Erythroblast (primary cell): ENCODE results near the gene MYL9.

Experiments
- DNase-seq, 2 experiments: peaks; one replicate each; lab custom pipeline; 2025; lab: John Stamatoyannopoulos, UW
- GATA1 ChIP-seq: IDR thresholded peaks from 2 replicates; pipeline ENCODE4 v1.6.1; 2011; ENCODE audit warnings: low read depth, mild to moderate bottlenecking, control low read depth, low read length, moderate library complexity
- POLR2A ChIP-seq: IDR thresholded peaks from 2 replicates; pipeline ENCODE4 v1.6.1; 2011; ENCODE audit warnings: mild to moderate bottlenecking, low read length

MYL9 gene

GRCh38 chr20:36573798-36574365, 32.6 kb downstream of the MYL9 start:
- DNase-seq: peak; percentile 30 to 44

GRCh38 chr20:36574366-36575135, 33.2 kb downstream of the MYL9 start:
- TF ChIP-seq GATA1: no peak
- TF ChIP-seq POLR2A: no peak
- DNase-seq: peak; percentile 51 to 52

More at GRCh38 chr20:36573798-36574365, 32.6 kb downstream of the MYL9 start:
- no peak for TF ChIP-seq GATA1

DNA sequence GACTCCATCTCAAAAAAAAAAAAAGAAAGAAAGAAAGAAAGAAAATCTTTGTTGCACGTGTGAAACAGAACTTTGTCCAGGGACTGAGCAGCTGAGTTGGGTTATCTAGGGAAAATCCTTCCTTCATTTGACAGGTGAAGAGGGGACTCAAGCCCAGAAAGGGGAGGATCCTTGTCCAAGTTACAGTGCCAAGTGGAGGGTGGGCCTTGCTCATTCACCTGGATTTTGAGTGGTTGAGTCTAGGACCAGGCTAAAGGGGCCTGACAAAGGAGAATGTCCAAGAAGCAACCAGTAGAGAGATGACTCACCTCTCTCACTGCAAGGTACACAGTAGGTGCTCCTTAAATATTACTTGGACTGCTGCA, 34.7 kb downstream of the MYL9 start:
- no peak for DNase-seq
- no peak for TF ChIP-seq GATA1
- no peak for TF ChIP-seq POLR2A

DNA sequence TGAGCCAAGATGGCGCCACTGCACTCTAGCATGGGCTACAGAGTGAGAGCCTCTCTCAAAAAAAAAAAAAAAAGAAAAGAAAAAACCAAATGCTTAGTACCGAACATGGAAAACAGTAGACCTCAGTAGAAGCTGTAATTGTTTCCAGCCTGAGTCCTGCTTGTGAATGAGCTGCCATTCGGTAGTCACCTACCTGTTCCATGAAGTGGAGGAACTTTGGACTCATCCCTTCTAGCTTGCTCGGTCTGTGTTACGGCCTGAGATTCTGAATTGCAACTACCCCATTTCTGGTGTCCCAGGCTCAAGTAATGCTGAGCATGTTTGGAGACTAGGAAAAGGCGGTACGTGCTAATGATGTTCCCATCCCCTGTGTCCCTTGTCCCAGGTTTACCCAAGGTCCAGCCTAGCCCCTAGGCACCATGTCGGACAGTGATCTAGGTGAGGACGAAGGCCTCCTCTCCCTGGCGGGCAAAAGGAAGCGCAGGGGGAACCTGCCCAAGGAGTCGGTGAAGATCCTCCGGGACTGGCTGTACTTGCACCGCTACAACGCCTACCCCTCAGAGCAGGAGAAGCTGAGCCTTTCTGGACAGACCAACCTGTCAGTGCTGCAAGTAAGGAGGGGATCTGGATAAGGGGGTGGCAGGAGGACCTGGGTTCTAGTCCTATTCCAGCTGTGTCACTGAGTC, 37.2 kb downstream of the MYL9 start:
- no peak for TF ChIP-seq GATA1
- TF ChIP-seq POLR2A: no peak
- DNase-seq: no peak

GRCh38 chr20:36579996-36580545, 38.8 kb downstream of the MYL9 start:
- TF ChIP-seq GATA1 (no peak), POLR2A (no peak)
- no peak for DNase-seq

- no peak for DNase-seq
- TF ChIP-seq POLR2A (no peak), GATA1 (no peak)
Observed at GRCh38 chr20:36582322-36582721, 41.0 kb downstream of the MYL9 start.

DNA sequence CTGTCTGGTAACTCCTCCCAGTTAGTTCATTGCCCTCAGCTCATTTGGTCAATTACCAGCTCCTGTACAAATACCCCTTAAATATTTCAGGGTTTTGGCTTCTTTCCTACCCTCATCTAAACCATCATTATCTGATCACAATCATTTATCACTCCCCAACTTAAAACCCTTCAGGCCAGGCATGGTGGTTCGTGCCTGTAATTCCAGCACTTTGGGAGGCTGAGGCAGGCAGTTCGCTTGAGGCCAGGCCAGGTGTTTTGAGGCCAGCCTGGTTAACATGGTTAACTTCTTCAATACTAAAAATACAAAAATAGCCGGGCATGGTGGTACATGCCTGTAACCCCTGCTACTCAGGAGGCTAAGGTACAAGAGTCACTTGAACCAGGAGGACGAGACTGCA, 41.5 kb downstream of the MYL9 start:
- TF ChIP-seq GATA1 (no peak), POLR2A (no peak)
- no peak for DNase-seq

DNA sequence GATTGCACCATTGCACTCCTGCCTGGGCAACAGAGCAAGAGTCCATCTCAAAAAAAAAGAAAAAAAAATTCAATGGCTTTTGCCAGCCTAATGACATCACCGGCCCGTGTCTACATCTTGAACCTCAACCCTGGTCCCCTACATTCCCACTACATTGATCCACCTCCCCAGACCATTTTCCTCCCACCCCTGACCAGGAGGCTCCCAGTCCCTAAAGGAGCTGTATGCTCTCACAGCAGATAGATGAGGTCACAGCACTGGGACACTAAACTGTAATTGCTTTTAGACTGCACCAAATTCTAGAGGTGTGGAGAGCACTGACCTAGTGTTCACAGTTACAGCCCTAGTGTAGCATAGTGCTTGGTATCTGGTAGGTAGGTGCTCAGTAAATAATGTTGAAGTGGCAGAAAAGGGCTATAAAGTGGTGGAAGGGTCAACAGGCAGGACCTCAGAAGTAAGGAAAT, 42.7 kb downstream of the MYL9 start:
- TF ChIP-seq GATA1 (no peak), POLR2A (no peak)
- no peak for DNase-seq

DNA sequence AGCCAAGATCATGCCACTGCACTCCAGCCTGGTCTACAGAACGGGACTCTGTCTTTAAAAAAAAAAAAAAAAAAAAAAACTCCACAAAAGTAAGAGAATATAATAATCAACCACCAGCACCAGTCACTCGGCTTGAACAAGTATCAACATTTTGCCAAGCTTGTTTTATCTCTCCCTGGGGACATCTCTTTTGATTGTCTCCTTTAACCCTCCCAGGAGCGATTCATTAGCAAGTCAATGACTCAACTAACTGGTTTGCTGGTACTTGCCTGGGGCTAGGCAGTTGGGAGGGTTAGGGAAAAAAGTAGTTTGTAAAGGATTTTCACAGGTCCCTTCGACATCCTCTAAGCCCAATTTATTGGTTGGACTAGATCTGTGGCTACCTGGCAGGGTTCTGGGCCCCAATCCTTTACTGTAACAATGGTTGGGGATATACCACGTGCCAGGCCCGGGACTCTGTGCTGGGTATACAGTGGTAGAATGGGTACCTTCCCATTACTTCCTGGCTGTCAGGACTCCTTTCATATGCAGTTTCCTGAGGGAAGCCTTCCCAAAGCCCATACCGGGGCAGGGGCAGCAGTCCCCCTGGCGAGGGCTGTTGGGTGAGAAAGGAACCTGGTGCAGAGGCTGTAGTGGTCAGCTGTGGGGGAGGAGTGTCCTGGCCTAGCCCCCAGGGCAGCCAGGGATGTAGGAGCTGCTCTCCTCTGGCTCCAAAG, 44.2 kb downstream of the MYL9 start:
- DNase-seq: no peak
- no peak for TF ChIP-seq POLR2A

DNA sequence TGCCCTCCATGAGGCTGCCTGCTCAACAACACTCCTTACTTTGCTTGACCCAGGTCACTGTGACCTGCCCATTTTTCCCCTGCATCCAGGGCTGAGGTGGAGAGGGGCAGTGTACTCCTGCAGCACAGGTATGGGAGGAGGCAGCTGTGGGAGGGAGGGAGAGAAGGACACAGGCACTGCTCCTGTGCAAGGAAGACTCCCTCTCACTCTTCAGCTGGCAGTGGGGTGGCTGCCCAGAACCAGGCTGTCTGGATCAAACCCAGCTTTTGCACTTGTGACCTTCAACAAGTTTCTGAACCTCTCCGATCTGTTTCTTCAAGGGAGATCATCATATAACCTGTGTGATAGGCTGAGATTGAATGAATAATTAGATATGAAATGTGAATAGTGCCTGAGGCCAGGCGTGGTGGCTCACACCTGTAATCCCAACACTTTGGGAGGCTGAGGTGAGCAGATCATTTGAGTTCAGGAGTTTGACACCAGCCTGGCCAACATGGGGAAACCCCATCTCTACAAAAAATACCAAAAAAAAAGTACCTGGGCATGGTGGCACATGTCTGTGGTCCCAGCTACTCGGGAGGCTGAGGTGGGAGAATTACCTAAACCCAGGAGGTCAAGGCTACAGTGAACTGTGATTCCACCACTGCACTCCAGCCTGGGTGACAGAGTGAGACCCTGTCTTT, 46.2 kb downstream of the MYL9 start:
- TF ChIP-seq POLR2A (no peak), GATA1 (no peak)
- no peak for DNase-seq

- TF ChIP-seq GATA1: no peak
- TF ChIP-seq POLR2A: no peak
- DNase-seq: no peak
Observed at GRCh38 chr20:36591281-36591680, 50.0 kb downstream of the MYL9 start.

GRCh38 chr20:36591854-36592641, 50.7 kb downstream of the MYL9 start:
- no peak for TF ChIP-seq POLR2A
- TF ChIP-seq GATA1: no peak
- no peak for DNase-seq
